Activated T-cell treated with anti-CD3 and anti-CD28 coated beads, Interleukin-2, amount 50 U/mL, for 24 hours (primary cell): ENCODE data around the gene OR52W1.

Experiments used
- DNase-seq: peaks from one replicate; pipeline ENCODE4 v3.0.0-alpha.2; 2020
- H3K27ac Mint-ChIP-seq: 2 replicates; pipeline ENCODE4 v1.8.0; 2020; ENCODE audit warnings: mild to moderate bottlenecking, mixed read lengths
- H3K27me3 Mint-ChIP-seq: 2 replicates; pipeline ENCODE4 v1.8.0; 2020; ENCODE audit warnings: mixed read lengths
- H3K36me3 Mint-ChIP-seq: 2 replicates; pipeline ENCODE4 v1.8.0; 2020; ENCODE audit warnings: low read depth, mixed read lengths
- H3K4me1 Mint-ChIP-seq: 2 replicates; pipeline ENCODE4 v1.8.0; 2020; ENCODE audit warnings: low read depth, mixed read lengths
- H3K4me3 Mint-ChIP-seq: 2 replicates; pipeline ENCODE4 v1.8.0; 2020; ENCODE audit warnings: mild to moderate bottlenecking, moderate library complexity, mixed read lengths
- H3K9me3 Mint-ChIP-seq: 2 replicates; pipeline ENCODE4 v1.8.0; 2020; ENCODE audit warnings: mixed read lengths

OR52W1 gene

DNA sequence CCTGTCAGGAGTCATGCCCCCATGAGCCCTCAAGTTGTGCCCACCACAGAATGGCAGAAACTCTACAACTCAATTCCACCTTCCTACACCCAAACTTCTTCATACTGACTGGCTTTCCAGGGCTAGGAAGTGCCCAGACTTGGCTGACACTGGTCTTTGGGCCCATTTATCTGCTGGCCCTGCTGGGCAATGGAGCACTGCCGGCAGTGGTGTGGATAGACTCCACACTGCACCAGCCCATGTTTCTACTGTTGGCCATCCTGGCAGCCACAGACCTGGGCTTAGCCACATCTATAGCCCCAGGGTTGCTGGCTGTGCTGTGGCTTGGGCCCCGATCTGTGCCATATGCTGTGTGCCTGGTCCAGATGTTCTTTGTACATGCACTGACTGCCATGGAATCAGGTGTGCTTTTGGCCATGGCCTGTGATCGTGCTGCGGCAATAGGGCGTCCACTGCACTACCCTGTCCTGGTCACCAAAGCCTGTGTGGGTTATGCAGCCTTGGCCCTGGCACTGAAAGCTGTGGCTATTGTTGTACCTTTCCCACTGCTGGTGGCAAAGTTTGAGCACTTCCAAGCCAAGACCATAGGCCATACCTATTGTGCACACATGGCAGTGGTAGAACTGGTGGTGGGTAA, at the start of gene OR52W1:
Gene OR52W1 (plus strand): TSS at position 51 of the 637 bp plus-strand sequence. CDS start 0 bp downstream, at position 51.
- no peak for DNase-seq
- Mint-ChIP-seq H3K4me3 (no peak within 1 kb of the TSS), H3K27me3 (no peaks in the 10 kb centered on the region), H3K9me3 (no peaks in the 10 kb centered on the region), H3K27ac (no peak within 1 kb of the TSS), H3K4me1 (peaks cover 50% of the 10 kb centered on the region), H3K36me3 (peaks cover 3% of the 10 kb centered on the region)

DNA sequence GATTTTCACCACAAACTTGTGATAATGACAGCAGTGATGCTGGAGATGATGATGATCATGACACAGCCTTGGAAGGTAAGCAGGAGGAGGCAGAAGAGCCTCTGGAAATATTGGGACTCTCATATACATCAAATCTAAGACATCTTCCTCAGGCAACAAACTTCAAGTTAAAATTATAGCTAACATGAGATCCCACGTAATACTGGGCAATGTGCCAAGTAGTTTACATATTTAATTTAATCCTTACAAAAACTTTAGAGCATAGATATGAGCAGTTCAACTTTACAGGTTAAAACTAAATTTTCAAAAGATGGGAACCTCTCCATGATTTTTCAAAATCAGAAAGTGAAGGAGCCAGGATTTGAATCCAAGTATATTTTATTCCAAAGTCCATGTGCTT, 47.9 kb upstream of the OR52W1 start:
- Mint-ChIP-seq H3K9me3 (no peaks in the 10 kb centered on the region), H3K27ac (no peak overlapping the region), H3K27me3 (no peaks in the 10 kb centered on the region), H3K36me3 (no peaks in the 10 kb centered on the region), H3K4me1 (no peaks in the 10 kb centered on the region), H3K4me3 (no peak overlapping the region)
- DNase-seq = no peak

DNA sequence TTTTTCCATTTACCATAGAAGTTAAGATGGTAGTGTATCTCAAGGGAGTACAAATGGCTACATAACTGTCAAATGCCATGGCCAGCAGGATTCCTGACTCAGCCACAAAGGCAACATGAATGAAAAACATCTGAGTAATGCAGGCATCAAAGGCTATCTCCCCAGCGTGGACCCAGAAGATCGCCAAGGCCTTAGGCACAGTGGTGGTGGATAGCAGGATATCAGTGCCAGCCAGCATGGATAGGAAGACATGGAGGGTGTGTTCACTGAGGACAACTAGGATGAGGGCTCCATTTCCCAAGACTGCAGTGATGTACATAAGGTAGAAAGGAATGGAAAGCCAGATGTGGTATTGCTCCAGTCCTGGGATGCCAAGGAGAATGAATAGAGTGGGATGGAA, 46.9 kb upstream of the OR52W1 start:
- Mint-ChIP-seq H3K27ac (no peak overlapping the region), H3K9me3 (no peaks in the 10 kb centered on the region), H3K36me3 (no peaks in the 10 kb centered on the region), H3K27me3 (no peaks in the 10 kb centered on the region), H3K4me3 (no peak overlapping the region), H3K4me1 (no peaks in the 10 kb centered on the region)
- no peak for DNase-seq

DNA sequence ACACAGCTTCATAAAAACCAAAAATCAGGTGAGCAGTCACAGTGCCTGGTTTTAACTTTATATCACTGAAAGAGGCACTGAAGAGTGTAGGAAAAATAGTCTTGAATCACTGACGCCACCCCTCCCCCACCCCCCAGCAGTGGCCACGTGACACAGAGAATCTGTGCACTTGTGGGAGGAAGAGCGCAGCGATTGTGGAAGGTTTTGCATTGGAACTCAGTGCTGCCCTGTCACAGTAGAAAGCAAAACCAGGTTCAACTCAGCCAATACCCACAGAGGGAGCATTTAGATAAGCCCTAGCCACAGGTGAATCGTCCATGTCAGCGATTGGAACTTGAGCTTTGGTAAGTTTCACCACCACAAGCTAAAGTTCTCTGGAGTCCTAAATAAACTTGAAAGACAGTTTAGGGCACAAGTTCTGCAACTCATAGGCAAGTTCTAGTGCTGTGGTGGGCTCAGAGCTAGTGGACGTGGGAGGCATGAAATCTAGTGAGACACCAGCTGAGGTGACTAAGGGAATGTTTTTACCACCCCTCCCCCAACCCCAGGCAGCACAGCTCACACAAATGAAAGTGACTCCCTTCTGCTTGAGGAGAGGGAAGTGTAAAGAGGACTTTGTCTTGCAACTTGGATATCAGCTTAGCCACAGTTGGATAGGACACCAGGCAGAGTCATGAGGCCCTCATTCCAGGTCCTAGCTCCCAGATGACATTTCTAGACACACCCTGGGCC, 42.2 kb upstream of the OR52W1 start:
- no peak for DNase-seq
- H3K27me3 Mint-ChIP-seq = peaks cover 9% of the 10 kb centered on the region
- H3K27ac Mint-ChIP-seq = no peak overlapping the region
- no peaks in the 10 kb centered on the region for H3K9me3 Mint-ChIP-seq
- no peaks in the 10 kb centered on the region for H3K4me1 Mint-ChIP-seq
- no peak overlapping the region for H3K4me3 Mint-ChIP-seq
- no peaks in the 10 kb centered on the region for H3K36me3 Mint-ChIP-seq

GRCh38 chr11:6170226-6170625, 28.8 kb upstream of the OR52W1 start, which contains the start of gene OR52B2:
OR52B2 (minus strand) TSS chr11:6170326; CDS start chr11:6170326, 0 bp downstream.
- H3K9me3 Mint-ChIP-seq = peaks cover 3% of the 10 kb centered on the region
- H3K4me1 Mint-ChIP-seq = no peaks in the 10 kb centered on the region
- H3K36me3 Mint-ChIP-seq = no peaks in the 10 kb centered on the region
- H3K27me3 Mint-ChIP-seq = peaks cover 34% of the 10 kb centered on the region
- H3K27ac Mint-ChIP-seq = no peak within 1 kb of the TSS
- no peak for DNase-seq
- H3K4me3 Mint-ChIP-seq = no peak within 1 kb of the TSS

GRCh38 chr11:6175440-6175839, 23.6 kb upstream of the OR52W1 start:
- Mint-ChIP-seq H3K9me3 (peaks cover 5% of the 10 kb centered on the region), H3K4me3 (no peak overlapping the region), H3K27me3 (peaks cover 14% of the 10 kb centered on the region), H3K27ac (no peak overlapping the region), H3K36me3 (no peaks in the 10 kb centered on the region), H3K4me1 (peaks cover 3% of the 10 kb centered on the region)
- no peak for DNase-seq

- DNase-seq = no peak
- no peaks in the 10 kb centered on the region for H3K36me3 Mint-ChIP-seq
- peaks cover 16% of the 10 kb centered on the region for H3K4me1 Mint-ChIP-seq
- H3K27me3 Mint-ChIP-seq = no peaks in the 10 kb centered on the region
- H3K9me3 Mint-ChIP-seq = no peaks in the 10 kb centered on the region
- no peak overlapping the region for H3K4me3 Mint-ChIP-seq
- H3K27ac Mint-ChIP-seq = no peak overlapping the region
Measured at GRCh38 chr11:6191742-6192141, 7.3 kb upstream of the OR52W1 start.

DNA sequence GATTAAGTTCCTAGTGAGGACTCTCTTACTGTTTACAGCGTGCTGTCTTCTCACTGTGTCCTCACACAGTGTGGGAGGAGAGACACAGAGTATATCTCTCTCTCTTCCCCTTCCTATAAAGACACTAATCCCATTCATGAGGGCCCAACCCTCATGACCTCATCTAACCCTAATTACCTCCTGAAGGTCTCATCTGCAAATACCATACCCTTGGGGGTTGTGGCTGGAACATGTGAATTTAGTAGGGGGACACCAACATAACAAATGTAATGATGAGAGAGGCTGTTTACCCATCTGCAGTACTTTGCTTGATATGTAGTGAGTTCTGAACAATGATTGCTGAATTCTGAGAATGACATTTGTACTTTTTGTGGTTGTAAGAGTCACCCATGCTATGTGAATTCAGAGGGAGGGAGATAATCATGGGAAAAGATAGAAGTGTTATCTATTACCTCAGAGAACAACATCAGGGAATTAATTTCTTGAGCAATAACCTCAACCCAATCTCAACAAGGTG, 4.9 kb upstream of the OR52W1 start:
- no peaks in the 10 kb centered on the region for H3K9me3 Mint-ChIP-seq
- DNase-seq = no peak
- H3K27me3 Mint-ChIP-seq = no peaks in the 10 kb centered on the region
- H3K27ac Mint-ChIP-seq = no peak overlapping the region
- H3K36me3 Mint-ChIP-seq = no peaks in the 10 kb centered on the region
- H3K4me3 Mint-ChIP-seq = no peak overlapping the region
- peaks cover 24% of the 10 kb centered on the region for H3K4me1 Mint-ChIP-seq

DNA sequence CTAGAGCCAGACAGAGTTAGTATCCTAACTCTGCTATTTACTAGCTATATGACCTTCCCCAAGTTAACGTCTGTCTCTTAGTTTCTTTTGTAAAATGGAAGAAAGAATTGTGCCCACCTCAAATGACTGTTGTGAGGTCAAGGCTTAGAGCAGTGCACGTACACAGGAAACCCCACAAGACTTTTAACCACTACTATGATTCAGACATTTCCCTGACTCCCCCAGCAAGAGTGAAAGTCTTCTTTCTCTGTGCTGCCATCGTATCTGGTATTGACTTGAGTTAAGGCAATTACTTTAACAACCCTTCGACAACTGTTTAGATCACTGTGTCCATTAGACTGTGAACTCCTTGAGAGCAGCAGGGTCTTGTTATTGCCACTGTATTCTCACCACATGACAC, 2.6 kb upstream of the OR52W1 start:
- H3K9me3 Mint-ChIP-seq = no peaks in the 10 kb centered on the region
- peak overlapping the region; percentile 27 for H3K27ac Mint-ChIP-seq
- no peak for DNase-seq

DNA sequence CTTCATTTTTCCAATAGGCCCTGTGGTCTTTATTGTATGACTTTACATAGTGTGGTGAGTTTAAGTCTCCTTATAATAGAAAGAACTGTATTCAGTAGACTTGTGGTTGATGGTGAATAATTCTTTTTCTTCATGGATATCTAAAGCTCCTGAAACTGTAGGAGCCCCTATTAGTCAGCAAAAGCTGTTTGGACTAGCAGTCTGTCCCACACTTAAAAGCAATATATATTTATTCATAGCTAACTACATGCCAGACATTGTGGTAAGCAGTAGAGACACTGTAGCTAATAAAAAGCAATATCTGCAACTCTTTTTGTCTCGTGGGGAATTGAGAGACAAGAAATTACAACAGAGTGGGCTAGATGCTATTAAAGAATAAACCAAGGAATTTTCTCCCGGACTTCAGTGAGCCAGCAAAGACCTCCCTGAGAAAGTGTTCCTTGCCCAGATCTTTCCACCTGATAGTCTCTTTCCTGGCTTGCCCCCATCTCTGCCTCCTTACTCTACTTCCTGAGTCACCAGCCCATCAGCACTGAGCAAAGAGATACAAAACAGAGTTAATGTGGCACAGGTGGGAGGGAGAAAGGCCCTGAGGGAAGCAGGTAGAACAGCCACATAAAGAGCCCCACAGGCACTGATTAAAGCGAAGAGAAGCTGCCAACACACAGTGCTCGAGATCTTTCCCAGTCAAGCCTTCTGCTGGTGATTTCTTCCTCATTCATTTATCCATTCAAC, 1.4 kb upstream of the OR52W1 start:
- Mint-ChIP-seq H3K27ac (no peak overlapping the region), H3K27me3 (no peaks in the 10 kb centered on the region), H3K4me1 (peaks cover 40% of the 10 kb centered on the region), H3K36me3 (no peaks in the 10 kb centered on the region), H3K4me3 (no peak overlapping the region), H3K9me3 (no peaks in the 10 kb centered on the region)
- DNase-seq = no peak

More for the DNA sequence above, 2.6 kb upstream of the OR52W1 start:
- no peak overlapping the region for H3K4me3 Mint-ChIP-seq
- H3K36me3 Mint-ChIP-seq = no peaks in the 10 kb centered on the region
- H3K27me3 Mint-ChIP-seq = no peaks in the 10 kb centered on the region
- H3K4me1 Mint-ChIP-seq = peaks cover 32% of the 10 kb centered on the region

- no peak overlapping the region for H3K4me3 Mint-ChIP-seq
- H3K4me1 Mint-ChIP-seq = peaks cover 51% of the 10 kb centered on the region
- no peak for DNase-seq
- no peaks in the 10 kb centered on the region for H3K27me3 Mint-ChIP-seq
- peaks cover 18% of the 10 kb centered on the region for H3K36me3 Mint-ChIP-seq
- peak overlapping the region; percentile 63 for H3K27ac Mint-ChIP-seq
- H3K9me3 Mint-ChIP-seq = no peaks in the 10 kb centered on the region
Measured at GRCh38 chr11:6200975-6201374, 2.0 kb downstream of the OR52W1 start.

DNA sequence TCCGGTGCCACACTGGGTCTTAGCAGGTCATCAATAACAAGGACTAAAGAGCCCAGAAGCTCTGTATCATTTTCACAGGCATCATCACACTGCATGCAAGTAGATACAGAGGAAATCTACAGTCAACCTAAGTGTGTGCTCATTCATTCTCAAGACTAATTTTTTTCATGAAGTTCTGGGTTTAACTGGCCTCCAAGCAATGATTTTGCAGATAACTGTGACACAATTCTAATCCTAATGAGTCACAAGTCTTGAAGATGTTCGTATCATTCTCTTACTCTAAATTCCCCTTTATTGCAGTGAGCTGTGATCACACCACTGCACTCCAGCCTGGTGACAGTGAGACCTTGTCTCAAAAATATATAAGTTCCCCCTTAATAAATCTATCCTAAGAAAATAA, 2.5 kb downstream of the OR52W1 start:
- H3K4me1 Mint-ChIP-seq = peaks cover 46% of the 10 kb centered on the region
- DNase-seq = no peak
- no peak overlapping the region for H3K4me3 Mint-ChIP-seq
- no peaks in the 10 kb centered on the region for H3K9me3 Mint-ChIP-seq
- peaks cover 23% of the 10 kb centered on the region for H3K36me3 Mint-ChIP-seq
- no peaks in the 10 kb centered on the region for H3K27me3 Mint-ChIP-seq
- H3K27ac Mint-ChIP-seq = peak overlapping the region; percentile 63

GRCh38 chr11:6202041-6202440, 3.0 kb downstream of the OR52W1 start:
- H3K4me1 Mint-ChIP-seq = peaks cover 40% of the 10 kb centered on the region
- no peak overlapping the region for H3K4me3 Mint-ChIP-seq
- no peak for DNase-seq
- H3K9me3 Mint-ChIP-seq = no peaks in the 10 kb centered on the region
- H3K36me3 Mint-ChIP-seq = peaks cover 29% of the 10 kb centered on the region
- H3K27ac Mint-ChIP-seq = no peak overlapping the region
- no peaks in the 10 kb centered on the region for H3K27me3 Mint-ChIP-seq

GRCh38 chr11:6203327-6203726, 4.3 kb downstream of the OR52W1 start:
- no peaks in the 10 kb centered on the region for H3K9me3 Mint-ChIP-seq
- no peak for DNase-seq
- peak overlapping the region; percentile 7 for H3K27ac Mint-ChIP-seq
- H3K36me3 Mint-ChIP-seq = peaks cover 42% of the 10 kb centered on the region
- H3K27me3 Mint-ChIP-seq = no peaks in the 10 kb centered on the region
- H3K4me1 Mint-ChIP-seq = peaks cover 35% of the 10 kb centered on the region
- H3K4me3 Mint-ChIP-seq = no peak overlapping the region

- peaks cover 55% of the 10 kb centered on the region for H3K36me3 Mint-ChIP-seq
- H3K27ac Mint-ChIP-seq = no peak overlapping the region
- H3K4me3 Mint-ChIP-seq = no peak overlapping the region
- no peaks in the 10 kb centered on the region for H3K9me3 Mint-ChIP-seq
- no peak for DNase-seq
- H3K27me3 Mint-ChIP-seq = no peaks in the 10 kb centered on the region
- H3K4me1 Mint-ChIP-seq = peaks cover 35% of the 10 kb centered on the region
Measured at GRCh38 chr11:6204706-6205105, 5.7 kb downstream of the OR52W1 start.
